Smooth muscle cell (in vitro differentiated cells): ENCODE data around the gene WDSUB1. TPM values are rescaled to one million over a fixed set of nuclear protein-coding genes. Genes with fewer than 3 reads are reported as not detected.
A peak's percentile ranks its signal among the peaks of the same experiment; 100 is the strongest.

Experiments
- DNase-seq: peaks from one replicate; lab custom pipeline; 2025; ENCODE audit not compliant: unreplicated experiment; lab: John Stamatoyannopoulos, UW
- H2AFZ ChIP-seq: fragments of 200-600 bp; sonication (generic); 2 replicates; pipeline ENCODE4 v1.6.0; 2016; ENCODE audit warnings: antibody characterized with exemption, low read depth, mild to moderate bottlenecking
- H3F3A ChIP-seq: fragments of 200-600 bp; sonication (generic); 2 replicates; pipeline ENCODE4 v1.6.0; 2017; ENCODE audit warnings: antibody characterized with exemption, low read depth
- H3K27ac ChIP-seq: fragments of 200-600 bp; sonication (generic); 2 replicates; pipeline ENCODE4 v1.5.1; 2016; ENCODE audit warnings: low read depth, mild to moderate bottlenecking
- H3K27me3 ChIP-seq: fragments of 200-600 bp; sonication (generic); 2 replicates; pipeline ENCODE4 v1.6.1; 2016; ENCODE audit warnings: low read depth, mild to moderate bottlenecking
- H3K36me3 ChIP-seq: fragments of 200-600 bp; sonication (generic); 2 replicates; pipeline ENCODE4 v1.5.1; 2016; ENCODE audit warnings: low read depth
- H3K4me1 ChIP-seq: fragments of 200-600 bp; sonication (generic); 2 replicates; pipeline ENCODE4 v1.5.1; 2016; ENCODE audit warnings: low read depth
- H3K4me2 ChIP-seq: fragments of 200-600 bp; sonication (generic); 2 replicates; pipeline ENCODE4 v1.6.0; 2016; ENCODE audit warnings: mild to moderate bottlenecking
- H3K4me3 ChIP-seq: fragments of 200-600 bp; sonication (generic); 2 replicates; pipeline ENCODE4 v1.5.1; 2016; ENCODE audit warnings: mild to moderate bottlenecking
- H3K79me2 ChIP-seq: fragments of 200-600 bp; sonication (generic); 2 replicates; pipeline ENCODE4 v1.6.0; 2016; ENCODE audit warnings: low read depth, mild to moderate bottlenecking
- H3K9ac ChIP-seq: fragments of 200-600 bp; sonication (generic); 2 replicates; pipeline ENCODE4 v1.6.0; 2016; ENCODE audit warnings: low read depth
- H3K9me3 ChIP-seq: fragments of 200-600 bp; sonication (generic); replicated peaks from 2 replicates; pipeline ENCODE4 v1.5.1; 2016; ENCODE audit warnings: low read depth
- H4K20me1 ChIP-seq: fragments of 200-600 bp; sonication (generic); 2 replicates; pipeline ENCODE4 v1.6.0; 2016; ENCODE audit warnings: low read depth
- CTCF ChIP-seq: fragments of 200-600 bp; sonication (generic); IDR thresholded peaks from 2 replicates; pipeline ENCODE4 v1.5.1; 2017; ENCODE audit warnings: borderline replicate concordance, mild to moderate bottlenecking, antibody characterized with exemption; ENCODE audit not compliant: insufficient read depth, poor library complexity, severe bottlenecking
- WGBS: methylation state at CpG from one replicate; pipeline ENCODE4 v1.1.7; 2016; ENCODE audit warnings: low lambda C conversion rate; 5-methylcytosine and 5-hydroxymethylcytosine counted together
- polyA plus RNA-seq: library from polyadenylated mRNA; unstranded; fragments of >200 nt; fragmentation: Nextera tagmentation; extraction: Ambion mirVana; gene quantifications from 2 replicates; pipeline ENCODE4 v1.2.1, GENCODE V29; 2016
- total RNA-seq: library from RNA; depleted of rRNA; stranded (reverse); fragments of >200 nt; gene quantifications from 2 replicates; pipeline ENCODE4 v1.2.3, GENCODE V29; 2014

WDSUB1 gene
- total and polyA plus RNA-seq, 2 experiments from 2014 or later: 3.6 to 4.6 TPM

GRCh38 chr2:159286709-159287441, 372 bp upstream of the WDSUB1 start:
- peak overlapping the region; percentile 77 for H3K9ac ChIP-seq
- peak overlapping the region; percentile 89 for H3K4me3 ChIP-seq
- H3K27ac ChIP-seq: peak overlapping the region; percentile 60
- H3K27me3 ChIP-seq: no peaks in the 10 kb centered on the region
- peak overlapping the region; percentile 94 for H2AFZ ChIP-seq
- TF ChIP-seq CTCF: no peak
- DNase-seq: peak; percentile 92
- no peaks in the 10 kb centered on the region for H3K9me3 ChIP-seq
- no peaks in the 10 kb centered on the region for H4K20me1 ChIP-seq
- peak overlapping the region; percentile 90 for H3K4me2 ChIP-seq
- no peaks in the 10 kb centered on the region for H3F3A ChIP-seq
- 3% methylated on average over 46 of the region's 50 CpGs for WGBS
- peaks cover 8% of the 10 kb centered on the region for H3K79me2 ChIP-seq
- peaks cover 6% of the 10 kb centered on the region for H3K4me1 ChIP-seq
- no peaks in the 10 kb centered on the region for H3K36me3 ChIP-seq

GRCh38 chr2:159285433-159285832, 1.1 kb downstream of the WDSUB1 start:
- H3K4me2 ChIP-seq: peak overlapping the region; percentile 90
- peaks cover 8% of the 10 kb centered on the region for H3K79me2 ChIP-seq
- H3K27ac ChIP-seq: peak overlapping the region; percentile 65
- peaks cover 6% of the 10 kb centered on the region for H3K4me1 ChIP-seq
- peak overlapping the region; percentile 89 for H3K4me3 ChIP-seq
- no peak for TF ChIP-seq CTCF
- no peak for DNase-seq
- H3K9me3 ChIP-seq: no peaks in the 10 kb centered on the region
- H4K20me1 ChIP-seq: no peaks in the 10 kb centered on the region
- no peaks in the 10 kb centered on the region for H3K36me3 ChIP-seq
- H3K27me3 ChIP-seq: no peaks in the 10 kb centered on the region
- 89% methylated on average over 11 of the region's 11 CpGs for WGBS
- no peak overlapping the region for H2AFZ ChIP-seq
- no peak overlapping the region for H3K9ac ChIP-seq
- H3F3A ChIP-seq: no peaks in the 10 kb centered on the region

GRCh38 chr2:159283529-159283928, 3.0 kb downstream of the WDSUB1 start:
- TF ChIP-seq CTCF: no peak
- Histone ChIP-seq H2AFZ (no peak overlapping the region), H3K9ac (no peak overlapping the region), H3K27me3 (no peaks in the 10 kb centered on the region), H3K36me3 (no peaks in the 10 kb centered on the region), H3K4me2 (no peak overlapping the region), H3K27ac (no peak overlapping the region), H4K20me1 (no peaks in the 10 kb centered on the region), H3K79me2 (peaks cover 8% of the 10 kb centered on the region), H3K4me3 (no peak overlapping the region), H3K4me1 (peaks cover 6% of the 10 kb centered on the region), H3K9me3 (no peaks in the 10 kb centered on the region), H3F3A (no peaks in the 10 kb centered on the region)
- WGBS: 85% methylated on average over 5 of the region's 6 CpGs
- DNase-seq: no peak

GRCh38 chr2:159281002-159281401, 5.5 kb downstream of the WDSUB1 start:
- no peaks in the 10 kb centered on the region for H3K9me3 ChIP-seq
- H3K4me1 ChIP-seq: no peaks in the 10 kb centered on the region
- no peak for DNase-seq
- no peak overlapping the region for H3K9ac ChIP-seq
- H3F3A ChIP-seq: no peaks in the 10 kb centered on the region
- TF ChIP-seq CTCF: no peak
- no peak overlapping the region for H3K4me3 ChIP-seq
- H3K36me3 ChIP-seq: no peaks in the 10 kb centered on the region
- WGBS: 97% methylated on average over 6 of the region's 6 CpGs
- no peaks in the 10 kb centered on the region for H4K20me1 ChIP-seq
- no peaks in the 10 kb centered on the region for H3K27me3 ChIP-seq
- H2AFZ ChIP-seq: no peak overlapping the region
- no peak overlapping the region for H3K4me2 ChIP-seq
- H3K79me2 ChIP-seq: peaks cover 12% of the 10 kb centered on the region
- H3K27ac ChIP-seq: no peak overlapping the region
